Measurements from ENCODE around the gene RTTN. TPM values are rescaled to one million over a fixed set of nuclear protein-coding genes. Genes with fewer than 3 reads are reported as not detected.

RTTN gene
- total and polyA plus RNA-seq, 2 of the 4 experiments (the other 2 are of a cell fraction): 5.8 to 19.9 TPM

DNA sequence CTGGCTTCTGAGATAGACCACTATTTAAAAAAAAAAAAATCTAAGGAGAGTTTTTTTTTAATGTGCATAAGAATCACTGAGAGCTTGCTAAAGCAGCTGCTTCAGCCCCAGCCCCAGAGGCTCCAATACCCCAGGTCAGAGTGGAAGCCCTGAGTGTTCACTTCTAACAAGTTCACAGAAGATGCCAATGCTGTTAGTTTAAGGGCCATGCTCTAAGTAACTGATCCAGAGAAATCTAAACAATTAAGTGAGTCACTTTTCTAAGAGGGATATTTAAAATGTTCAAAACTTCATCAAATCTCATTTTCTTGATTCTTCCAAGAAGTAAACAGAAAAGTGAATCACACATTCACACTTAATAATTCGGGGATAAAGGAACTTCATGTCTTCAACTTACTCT is 131.4 kb downstream of the RTTN start:
- dilution Hi-C loops (cut with HindIII; ENCODE audit: low sequenced_read_pairs, unreplicated experiment): no loop called here
- Histone ChIP-seq H3K4me3 (ENCODE audit: insufficient read depth, low read depth, low read length) (no peak overlapping the region), H3K4me2 (ENCODE audit: low read depth, low read length) (no peak overlapping the region), H3K18ac (ENCODE audit: low read depth, low read length) (no peak overlapping the region), H3K4me1 (ENCODE audit: control insufficient read depth, insufficient read depth, low read length) (peaks cover 2% of the 10 kb centered on the region; the same call in 1 of the 2 replicates), H4K5ac (ENCODE audit: low read depth, low read length) (no peak overlapping the region), H3K27me3 (ENCODE audit: control insufficient read depth, insufficient read depth, low read length) (no peaks in the 10 kb centered on the region), H2AK5ac (ENCODE audit: low read depth, low read length) (no peak overlapping the region), H2BK120ac (ENCODE audit: low read depth, low read length) (no peak overlapping the region), H3K56ac (ENCODE audit: extremely low read depth, insufficient read depth, low read length) (no peak overlapping the region), H4K91ac (ENCODE audit: insufficient read depth, low read depth, low read length) (no peak overlapping the region), H2BK15ac (ENCODE audit: low read depth, low read length) (no peak overlapping the region), H2BK5ac (ENCODE audit: low read depth, low read length, poor library complexity, severe bottlenecking) (no peak overlapping the region), H2AFZ (replicated peaks; ENCODE audit: low read length, poor library complexity) (no peak overlapping the region), H3K9me3 (ENCODE audit: control insufficient read depth, insufficient read depth, low read length) (no peaks in the 10 kb centered on the region), H3K14ac (replicated peaks; ENCODE audit: low read depth, low read length) (no peak overlapping the region), H4K8ac (ENCODE audit: low read depth in 2 of 2, low read length in 2 of 2) (no peak overlapping the region), H3K36me3 (ENCODE audit: control insufficient read depth, insufficient read depth, low read length) (no peaks in the 10 kb centered on the region), H3K27ac (ENCODE audit: insufficient read depth, low read length) (no peak overlapping the region), H3K9me1 (ENCODE audit: insufficient read depth, low read length) (peaks cover 3% of the 10 kb centered on the region; the same call in 1 of the 2 replicates), H4K20me1 (ENCODE audit: insufficient read depth, low read length) (no peaks in the 10 kb centered on the region), H3K23ac (ENCODE audit: low read depth, low read length) (no peak overlapping the region), H2BK20ac (ENCODE audit: low read depth, low read length) (no peak overlapping the region), H3K79me1 (ENCODE audit: low read depth in 1 of 2, low read length in 2 of 2) (0 out of 4 replicates have a peak, but pooled peaks cover 0 to 3% of the 10 kb centered on the region in 2 experiments), H3K4ac (ENCODE audit: low read depth, low read length) (no peak overlapping the region), H2AK9ac (replicated peaks; ENCODE audit: low read depth, low read length, poor library complexity) (no peak overlapping the region), H3K9ac (ENCODE audit: low read depth, low read length) (no peak overlapping the region)
- CTCF ChIA-PET: no interaction called here
- intact Hi-C loops (cut with micrococcal nuclease): loop anchor here (5.0 to 10.0 kb wide), 8 partner anchors 229 to 1227 kb away; partner anchors contain the start of gene DOK6
- no CpG with 5 or more reads among the region's 1 CpG for WGBS, 2 experiments (ENCODE audit: extremely low coverage in 2 of 2, insufficient read length in 1 of 2)
- TF ChIP-seq CEBPB (IDR thresholded peaks at IDR 0.05; ENCODE audit: low read depth, low read length) (no peak), FOS (IDR thresholded peaks at IDR 0.05; ENCODE audit: low read depth, low read length) (0 out of 2 replicates have a peak, but pooled peaks have one; percentile 16), RAD21 (IDR thresholded peaks at IDR 0.05; ENCODE audit: low read length) (peak; percentile 10; the same call in 1 of the 2 replicates), RCOR1 (IDR thresholded peaks at IDR 0.05; ENCODE audit: insufficient replicate concordance, low read length) (no peak)
- TF ChIP-seq, protein P1, sequence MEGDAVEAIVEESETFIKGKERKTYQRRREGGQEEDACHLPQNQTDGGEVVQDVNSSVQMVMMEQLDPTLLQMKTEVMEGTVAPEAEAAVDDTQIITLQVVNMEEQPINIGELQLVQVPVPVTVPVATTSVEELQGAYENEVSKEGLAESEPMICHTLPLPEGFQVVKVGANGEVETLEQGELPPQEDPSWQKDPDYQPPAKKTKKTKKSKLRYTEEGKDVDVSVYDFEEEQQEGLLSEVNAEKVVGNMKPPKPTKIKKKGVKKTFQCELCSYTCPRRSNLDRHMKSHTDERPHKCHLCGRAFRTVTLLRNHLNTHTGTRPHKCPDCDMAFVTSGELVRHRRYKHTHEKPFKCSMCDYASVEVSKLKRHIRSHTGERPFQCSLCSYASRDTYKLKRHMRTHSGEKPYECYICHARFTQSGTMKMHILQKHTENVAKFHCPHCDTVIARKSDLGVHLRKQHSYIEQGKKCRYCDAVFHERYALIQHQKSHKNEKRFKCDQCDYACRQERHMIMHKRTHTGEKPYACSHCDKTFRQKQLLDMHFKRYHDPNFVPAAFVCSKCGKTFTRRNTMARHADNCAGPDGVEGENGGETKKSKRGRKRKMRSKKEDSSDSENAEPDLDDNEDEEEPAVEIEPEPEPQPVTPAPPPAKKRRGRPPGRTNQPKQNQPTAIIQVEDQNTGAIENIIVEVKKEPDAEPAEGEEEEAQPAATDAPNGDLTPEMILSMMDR (conservative IDR thresholded peaks at IDR 0.05; ENCODE audit: low read depth, low read length): no peak
- ATAC-seq (ENCODE audit: low read depth) (peak; percentile 92), DNase-seq (peak; percentile 72)
- POLR2A ChIA-PET (ENCODE audit: unreplicated experiment): no interaction called here
- in situ Hi-C loops (cut with MboI; ENCODE audit: low sequenced_read_pairs): no loop called here
- BruUV-seq (replicated peaks): no TSS peak
